CD4-positive, alpha-beta T cell treated with Interleukin-15 for 1 hour (primary cell): ENCODE results near the gene MYBPC2.
A peak's percentile ranks its signal among the peaks of the same experiment; 100 is the strongest.

Source experiments
- DNase-seq: peaks from one replicate; pipeline ENCODE4 v3.0.0-alpha.2; 2020

Gene MYBPC2

DNA sequence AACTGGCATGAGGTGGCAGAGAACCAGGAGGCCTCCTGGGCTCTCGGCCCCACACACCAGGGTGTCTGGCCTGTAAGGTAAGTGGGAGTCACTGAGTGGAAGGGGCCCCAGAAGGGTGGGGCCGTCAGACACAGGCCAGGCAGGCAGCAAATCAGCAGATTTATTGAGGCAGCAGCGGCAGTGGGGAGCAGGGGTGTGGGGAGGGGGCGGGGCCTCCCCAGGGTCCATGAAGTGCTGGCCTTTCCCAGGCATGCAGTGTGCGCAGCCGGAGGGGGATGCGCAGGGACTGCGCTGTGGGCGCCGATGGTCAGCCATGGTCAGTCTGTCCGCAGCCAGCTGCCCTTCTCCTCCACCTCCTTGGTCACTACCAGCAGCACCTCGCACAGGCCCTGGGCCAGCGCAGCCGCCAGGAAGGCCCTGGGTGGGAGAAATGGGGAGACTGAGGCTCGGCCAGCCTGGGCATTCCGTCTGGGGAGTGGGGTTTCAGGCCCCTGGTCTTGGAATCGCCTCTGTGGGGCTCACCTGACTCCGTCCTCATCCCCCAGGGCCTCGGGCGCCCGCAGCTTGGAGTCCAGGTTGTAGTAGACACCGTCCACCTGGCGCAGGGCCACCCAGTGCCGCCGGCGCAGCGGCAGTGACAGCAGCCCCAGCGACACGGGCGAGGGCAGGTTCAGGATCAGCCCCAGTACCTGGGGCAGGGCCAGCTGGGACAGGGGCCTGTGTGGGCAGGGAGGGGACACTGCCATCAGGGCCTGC lies 73.3 kb downstream of the MYBPC2 start:
- DNase-seq: no peak

DNA sequence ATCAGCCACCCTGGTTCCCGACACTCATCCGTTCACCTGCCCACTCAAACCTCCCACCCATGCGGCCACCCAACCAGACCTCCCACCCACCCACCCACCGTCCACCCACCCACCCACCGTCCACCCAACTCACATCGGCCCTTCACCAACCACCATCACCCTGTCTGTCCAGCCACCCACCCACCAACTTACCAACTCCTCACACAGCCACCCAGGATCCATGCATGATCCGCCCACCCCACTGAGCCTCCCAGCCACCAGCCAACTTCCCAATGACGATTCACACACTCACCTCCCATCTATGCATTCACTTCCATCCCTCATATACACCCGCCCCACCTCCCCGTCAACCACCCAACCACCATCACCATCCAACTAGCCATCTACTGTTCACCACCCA lies 74.0 kb downstream of the MYBPC2 start:
- no peak for DNase-seq

DNA sequence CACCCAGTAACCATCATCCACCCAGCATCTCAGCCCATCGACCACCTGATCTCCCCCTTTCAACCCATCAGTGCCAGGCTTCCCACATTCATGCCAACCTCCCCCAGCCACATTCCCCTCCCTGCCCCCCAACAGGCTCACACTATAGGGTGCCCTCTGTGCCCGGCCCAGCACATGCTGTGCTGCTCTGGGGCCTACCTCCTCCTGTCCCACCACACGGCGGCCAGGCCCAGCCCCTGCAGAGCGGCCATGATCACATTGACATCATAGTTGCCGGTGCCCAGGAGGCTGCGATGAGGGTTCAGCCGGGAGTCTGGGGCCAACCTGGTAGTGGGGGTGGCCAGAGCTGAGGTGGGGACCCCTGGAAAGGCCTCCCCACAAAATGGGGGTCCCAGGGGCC lies 74.7 kb downstream of the MYBPC2 start:
- DNase-seq: no peak

DNA sequence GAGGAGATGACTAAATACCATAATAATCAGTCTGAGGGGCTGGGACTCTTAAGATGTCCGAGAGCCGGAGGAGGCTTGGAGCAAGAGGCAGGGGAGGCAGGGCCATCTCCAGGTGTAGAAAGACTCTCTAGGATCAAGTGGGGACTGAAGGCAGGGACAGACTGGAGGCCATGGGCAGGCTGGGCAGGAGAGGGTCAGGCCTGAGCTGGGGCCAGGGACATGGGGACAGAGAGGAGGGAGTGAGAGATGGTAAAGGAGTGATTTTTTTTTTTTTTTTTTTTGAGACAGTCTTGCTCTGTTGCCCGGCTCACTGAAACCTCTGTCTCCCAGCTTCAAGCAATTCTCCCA lies 76.1 kb downstream of the MYBPC2 start:
- no peak for DNase-seq

DNA sequence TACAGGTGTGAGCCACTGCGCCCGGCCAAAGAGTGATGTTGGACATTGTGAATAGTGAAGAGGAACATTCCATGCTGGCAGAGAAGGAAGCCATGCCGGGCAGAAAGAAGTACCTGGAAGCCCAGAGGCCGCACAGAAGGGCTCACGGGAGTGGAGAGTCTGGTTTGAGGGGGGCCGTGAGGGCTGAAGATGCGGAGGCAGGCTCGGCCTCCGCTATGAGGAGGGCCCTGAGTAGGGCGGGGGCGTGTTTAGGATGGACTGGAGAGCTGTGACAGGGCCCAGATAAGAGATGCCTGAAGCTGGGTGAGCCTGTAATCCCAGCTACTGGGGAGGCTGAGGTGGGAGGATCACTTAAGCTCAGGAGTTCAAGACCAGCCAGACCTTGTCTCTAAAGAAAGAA lies 76.7 kb downstream of the MYBPC2 start:
- DNase-seq: no peak

GRCh38 chr19:50510121-50510670 lies 77.5 kb downstream of the MYBPC2 start:
- DNase-seq: no peak

DNA sequence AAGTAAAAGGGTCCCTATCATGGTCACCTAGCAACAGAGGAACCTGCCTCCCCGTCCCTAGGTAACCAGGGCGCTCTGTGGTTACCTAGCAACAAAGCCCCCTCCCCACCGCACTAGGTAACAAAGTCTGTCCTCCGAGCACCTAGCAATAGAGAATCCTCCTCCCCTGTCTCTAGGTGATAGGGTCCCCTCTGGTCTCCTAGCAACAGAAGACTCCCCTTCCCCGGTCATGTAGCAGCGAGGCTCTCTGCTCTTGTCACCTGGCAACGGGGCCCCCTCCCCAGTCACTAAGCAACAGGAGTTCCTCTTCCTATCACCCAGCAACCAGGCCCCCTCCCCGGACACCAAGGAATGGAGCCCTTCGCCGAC lies 78.0 kb downstream of the MYBPC2 start:
- no peak for DNase-seq

DNA sequence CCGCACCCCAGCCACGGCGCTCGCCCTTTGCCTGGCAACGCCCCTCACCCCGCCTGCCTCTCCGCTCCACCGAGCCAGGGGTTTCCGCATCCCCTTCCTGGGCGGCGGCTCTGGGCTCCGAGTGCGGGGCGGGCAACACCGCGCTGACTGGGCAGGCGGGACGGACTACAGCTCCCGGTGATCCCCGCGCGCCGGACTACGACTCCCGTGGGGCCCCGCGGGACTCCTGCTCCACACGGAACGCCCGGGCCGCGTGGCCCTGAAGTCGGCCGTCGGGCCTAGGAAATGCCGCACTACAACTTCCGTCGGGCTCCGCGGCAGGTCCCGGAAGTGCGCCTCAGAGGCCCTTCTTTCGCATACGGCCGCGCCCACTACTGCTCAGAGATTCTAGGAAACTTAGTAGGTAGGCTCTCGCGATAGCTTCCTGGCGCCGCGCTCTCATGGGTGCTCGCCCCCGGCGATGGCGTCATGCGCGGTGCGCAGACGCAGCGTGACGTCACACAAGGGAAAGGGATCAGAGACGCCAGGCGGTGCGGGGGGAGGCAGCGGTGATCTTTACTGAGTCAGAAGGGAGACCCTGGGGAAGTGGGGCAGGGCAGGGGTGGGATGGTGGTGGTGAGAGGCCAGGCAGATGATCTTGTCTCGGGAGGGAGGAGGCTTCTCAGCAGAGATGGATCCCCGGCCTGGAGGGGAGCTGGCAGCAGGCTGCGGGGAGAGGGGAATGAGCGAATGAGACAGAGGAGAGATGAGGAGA lies 78.6 kb downstream of the MYBPC2 start, which contains the start of gene JOSD2:
Gene JOSD2 (minus strand): TSS at position 123 of the 754 bp plus-strand sequence. CDS start 760 bp downstream, outside the sequence.
- DNase-seq: peak; percentile 99

- no peak for DNase-seq
Measured at GRCh38 chr19:50512112-50512998, 79.7 kb downstream of the MYBPC2 start.

DNA sequence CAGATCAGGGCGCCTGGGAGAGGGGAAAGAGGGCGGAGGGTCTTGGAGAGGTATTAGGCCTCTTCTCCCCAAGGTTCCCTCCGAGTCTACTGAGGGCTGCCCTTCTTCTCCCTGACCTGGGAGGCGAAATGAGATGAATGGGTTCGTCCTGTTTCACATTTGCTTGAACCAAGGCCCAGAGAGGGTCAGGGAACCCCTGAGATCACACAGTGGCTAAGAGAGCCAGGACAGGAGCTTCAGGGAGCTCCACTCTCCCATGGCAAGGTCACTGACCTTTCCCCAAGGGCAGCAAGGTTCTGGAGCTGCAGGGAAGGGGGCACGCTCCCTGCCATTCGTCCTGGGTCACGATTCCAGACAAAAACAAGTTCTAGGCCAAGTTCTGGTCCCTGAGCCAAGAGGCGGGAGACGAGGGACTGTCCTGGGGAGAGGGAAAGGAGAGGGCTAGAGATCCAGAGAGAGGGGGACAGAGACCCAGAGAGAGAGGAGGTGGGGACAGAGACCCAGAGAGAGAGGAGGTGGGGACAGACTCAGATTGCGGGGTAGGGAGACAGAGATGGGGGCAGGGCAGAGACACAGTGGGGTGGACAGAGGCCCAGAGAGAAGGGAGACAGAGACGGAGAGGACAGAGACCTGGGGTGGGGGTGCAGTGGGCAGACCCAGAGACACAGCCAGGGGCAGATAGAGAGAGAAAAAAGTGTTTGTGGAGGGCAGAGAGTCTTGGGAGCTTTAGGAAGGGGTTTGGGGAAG lies 80.5 kb downstream of the MYBPC2 start:
- no peak for DNase-seq

DNA sequence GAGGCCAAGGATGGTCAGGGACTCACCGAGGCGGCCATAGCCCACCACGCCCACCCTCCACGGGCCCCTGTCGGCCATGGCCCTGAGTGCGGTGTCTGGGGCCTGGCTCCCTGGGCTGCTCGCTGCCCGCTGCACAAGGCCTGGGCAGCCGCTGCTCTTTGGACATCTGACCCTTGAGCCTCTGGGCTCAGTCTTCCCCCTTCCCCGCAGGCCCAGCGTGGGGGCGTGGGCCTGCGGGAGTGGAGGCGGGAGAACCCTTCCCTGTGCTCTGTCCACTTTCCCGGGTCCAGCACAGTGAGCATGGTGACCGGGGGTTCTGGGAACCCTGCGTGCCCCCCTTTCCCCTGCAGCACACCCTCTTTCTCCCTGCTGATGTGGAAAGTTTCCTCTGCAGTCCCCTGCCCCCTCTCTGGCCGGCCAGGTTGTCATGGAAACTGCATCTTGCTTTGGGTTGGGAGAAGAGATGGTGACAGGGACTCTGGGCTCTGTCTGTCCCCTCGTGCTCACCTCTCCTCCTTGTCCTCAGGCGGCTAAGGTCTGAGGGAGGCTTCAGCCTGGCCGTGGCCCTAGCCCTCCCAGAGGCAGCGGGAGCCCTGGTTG lies 81.2 kb downstream of the MYBPC2 start, which contains the start of gene ASPDH:
Gene ASPDH (minus strand): TSS at position 168 of the 600 bp plus-strand sequence. CDS start 90 bp downstream, at position 78.
- DNase-seq: no peak

DNA sequence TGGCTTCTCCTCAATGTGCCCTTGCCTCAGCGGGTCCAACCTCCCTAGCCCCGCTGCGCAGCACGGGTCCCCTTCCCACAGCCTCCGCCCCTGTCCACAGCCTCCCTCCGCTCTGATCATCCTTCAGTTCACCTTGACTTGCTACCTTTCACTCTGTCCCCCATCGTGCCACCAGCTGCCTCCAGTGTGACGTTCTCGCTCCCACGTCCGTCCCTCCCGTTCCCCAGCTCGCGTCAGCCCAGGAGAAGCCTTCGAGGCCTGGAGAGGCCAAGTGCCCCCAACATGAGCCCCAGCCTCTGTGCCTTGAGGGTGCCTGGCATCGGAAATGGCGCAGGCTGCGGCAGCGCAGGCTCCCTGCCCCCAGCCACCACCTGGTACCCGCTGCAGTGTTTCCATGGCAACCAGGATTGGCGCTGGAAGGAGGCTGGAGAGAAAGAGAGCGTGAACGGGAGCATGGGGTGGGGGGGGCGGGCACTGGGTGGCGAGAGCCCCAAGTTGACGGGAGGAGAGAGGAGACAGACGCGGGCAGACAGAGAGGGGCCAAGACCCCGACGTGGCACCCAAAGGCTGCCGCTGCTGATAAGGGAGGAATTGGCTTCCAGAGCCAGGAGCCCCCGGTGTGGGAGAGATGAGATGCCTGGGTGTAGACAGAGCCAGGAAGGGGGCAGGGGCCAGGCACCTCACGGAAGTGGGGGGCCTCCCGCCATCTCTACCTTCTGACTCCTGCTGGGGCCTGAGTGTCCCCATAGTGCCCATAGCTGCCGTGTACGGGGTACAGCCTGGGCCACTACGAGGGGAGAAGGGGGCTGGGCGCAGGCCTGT lies 81.9 kb downstream of the MYBPC2 start:
- DNase-seq: no peak

DNA sequence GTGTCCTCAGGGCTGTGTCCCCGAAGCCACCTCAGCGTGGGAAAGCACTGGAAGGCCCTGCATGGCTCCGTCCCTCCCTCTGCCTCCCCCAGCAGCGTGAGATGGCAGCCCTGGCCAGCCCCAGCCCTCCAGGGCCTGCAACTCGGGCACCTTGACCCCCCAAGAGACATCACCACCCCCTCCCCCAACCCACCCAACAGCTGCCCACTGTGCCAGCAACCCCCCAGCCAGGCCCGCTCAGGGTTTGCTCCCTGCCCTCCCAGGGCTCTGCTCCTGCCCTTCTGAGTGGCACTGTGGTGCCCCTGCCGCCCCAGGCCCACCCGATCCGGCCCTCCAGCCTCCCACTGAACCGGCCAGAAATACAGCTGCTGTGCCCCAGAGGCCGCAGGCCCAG lies 82.5 kb downstream of the MYBPC2 start:
- DNase-seq: no peak
